Osteocyte (in vitro differentiated cells): ENCODE measurements around the gene B4GALT7. TPM values are rescaled to one million over a fixed set of nuclear protein-coding genes. Genes with fewer than 3 reads are reported as not detected.
A peak's percentile ranks its signal among the peaks of the same experiment; 100 is the strongest.

Experiments used
- DNase-seq: peaks from one replicate; pipeline ENCODE4 v3.0.0; 2021; ENCODE audit warnings: mixed read lengths; ENCODE audit not compliant: unreplicated experiment; ENCODE audit errors: extremely low spot score
- H3K27ac Mint-ChIP-seq: one replicate; pipeline ENCODE4 v1.8.0; 2021; ENCODE audit warnings: mild to moderate bottlenecking, mixed read lengths; ENCODE audit not compliant: unreplicated experiment
- H3K27me3 Mint-ChIP-seq: one replicate; pipeline ENCODE4 v1.8.0; 2021; ENCODE audit warnings: mixed read lengths; ENCODE audit not compliant: unreplicated experiment
- H3K36me3 Mint-ChIP-seq: one replicate; pipeline ENCODE4 v1.8.0; 2021; ENCODE audit warnings: mixed read lengths; ENCODE audit not compliant: unreplicated experiment
- H3K4me1 Mint-ChIP-seq: one replicate; pipeline ENCODE4 v1.8.0; 2021; ENCODE audit warnings: mixed read lengths; ENCODE audit not compliant: unreplicated experiment
- H3K4me3 Mint-ChIP-seq: one replicate; pipeline ENCODE4 v1.8.0; 2021; ENCODE audit warnings: mild to moderate bottlenecking, moderate library complexity, mixed read lengths; ENCODE audit not compliant: unreplicated experiment
- H3K9me3 Mint-ChIP-seq: one replicate; pipeline ENCODE4 v1.8.0; 2021; ENCODE audit warnings: mixed read lengths; ENCODE audit not compliant: unreplicated experiment
- CTCF ChIP-seq: fragments of 200-600 bp; sonication (generic); IDR thresholded peaks from 2 replicates; pipeline ENCODE4 v1.5.0; 2021; ENCODE audit warnings: antibody characterized with exemption, mild to moderate bottlenecking, moderate library complexity
- total RNA-seq: library from RNA; stranded (reverse); gene quantifications from 2 replicates; pipeline ENCODE4 v1.2.1, GENCODE V29; 2021

B4GALT7 gene
- total RNA-seq, 1 donor from 2014 or later = 36.0 TPM

GRCh38 chr5:177596775-177597238 lies 3.1 kb upstream of the B4GALT7 start:
- no peak for DNase-seq
- Mint-ChIP-seq H3K27ac (peak overlapping the region; percentile 44), H3K4me3 (no peak overlapping the region), H3K27me3 (no peaks in the 10 kb centered on the region), H3K4me1 (peaks cover 32% of the 10 kb centered on the region), H3K36me3 (peaks cover 28% of the 10 kb centered on the region), H3K9me3 (no peaks in the 10 kb centered on the region)
- TF ChIP-seq CTCF = no peak

- Mint-ChIP-seq H3K36me3 (peaks cover 27% of the 10 kb centered on the region), H3K4me1 (peaks cover 20% of the 10 kb centered on the region), H3K9me3 (no peaks in the 10 kb centered on the region), H3K27me3 (no peaks in the 10 kb centered on the region), H3K27ac (peak overlapping the region; percentile 65), H3K4me3 (peak overlapping the region; percentile 35)
- no peak for TF ChIP-seq CTCF
- no peak for DNase-seq
These were observed 1.5 kb upstream of the B4GALT7 start for GRCh38 chr5:177598477-177598876.

GRCh38 chr5:177600508-177601018 lies 631 bp downstream of the B4GALT7 start:
- Mint-ChIP-seq H3K36me3 (peaks cover 13% of the 10 kb centered on the region), H3K27me3 (no peaks in the 10 kb centered on the region), H3K4me3 (peak overlapping the region; percentile 95), H3K27ac (peak overlapping the region; percentile 92), H3K9me3 (no peaks in the 10 kb centered on the region), H3K4me1 (peaks cover 19% of the 10 kb centered on the region)
- TF ChIP-seq CTCF = no peak
- DNase-seq = no peak

- H3K27ac Mint-ChIP-seq = peak overlapping the region; percentile 92
- no peaks in the 10 kb centered on the region for H3K9me3 Mint-ChIP-seq
These were observed 1.2 kb downstream of the B4GALT7 start for GRCh38 chr5:177601126-177601525.

More at GRCh38 chr5:177601126-177601525, 1.2 kb downstream of the B4GALT7 start:
- no peak for TF ChIP-seq CTCF
- Mint-ChIP-seq H3K4me3 (peak overlapping the region; percentile 95), H3K4me1 (peaks cover 19% of the 10 kb centered on the region), H3K36me3 (peaks cover 9% of the 10 kb centered on the region), H3K27me3 (no peaks in the 10 kb centered on the region)
- DNase-seq = no peak
